Measurements from ENCODE around the gene TMEM62. TPM values are rescaled to one million over a fixed set of nuclear protein-coding genes. Genes with fewer than 3 reads are reported as not detected.
A peak's percentile ranks its signal among the peaks of the same experiment; 100 is the strongest.

TMEM62 gene
- polyA plus RNA-seq, 1 experiment = 4.2 TPM

GRCh38 chr15:43128980-43129335 lies 4.4 kb upstream of the TMEM62 start:
- TF ChIP-seq CTCF (IDR thresholded peaks at IDR 0.05; ENCODE audit: insufficient read depth, low read depth, low read length) = no peak
- POLR2A ChIA-PET = no interaction called here
- H3K27me3 ChIP-seq (ENCODE audit: control insufficient read depth, insufficient read depth, low read length) = no peaks in the 10 kb centered on the region
- no peaks in the 10 kb centered on the region for H3K36me3 ChIP-seq (ENCODE audit: control insufficient read depth, insufficient read depth, low read length)
- no peak for DNase-seq (ENCODE audit: low read depth)
- CTCF ChIA-PET = no interaction called here
- H3K4me3 ChIP-seq (ENCODE audit: low read depth, low read length) = no peak overlapping the region

GRCh38 chr15:43132830-43133429 lies 456 bp upstream of the TMEM62 start:
- ChIA-PET POLR2A (no interaction called here), CTCF (interaction anchor here (0.5 kb wide), 1 partner anchor 9 kb away, joined by 4 read pairs; no protein-coding TSS in a partner anchor)
- Histone ChIP-seq H3K4me3 (ENCODE audit: low read depth, low read length) (peak overlapping the region; percentile 62), H3K36me3 (ENCODE audit: control insufficient read depth, insufficient read depth, low read length) (no peaks in the 10 kb centered on the region; the same call in 1 of the 2 replicates), H3K27me3 (ENCODE audit: control insufficient read depth, insufficient read depth, low read length) (no peaks in the 10 kb centered on the region)
- TF ChIP-seq CTCF (IDR thresholded peaks at IDR 0.05; ENCODE audit: insufficient read depth, low read depth, low read length) = no peak
- no peak for DNase-seq (ENCODE audit: low read depth)

GRCh38 chr15:43134157-43134635 lies 810 bp downstream of the TMEM62 start:
- ChIA-PET CTCF (interaction anchor here (1.2 kb wide), 1 partner anchor 91 kb away, joined by 3 read pairs; no protein-coding TSS in a partner anchor), POLR2A (no interaction called here)
- Histone ChIP-seq H3K4me3 (ENCODE audit: low read depth, low read length) (peak overlapping the region; percentile 62), H3K27me3 (ENCODE audit: control insufficient read depth, insufficient read depth, low read length) (no peaks in the 10 kb centered on the region), H3K36me3 (ENCODE audit: control insufficient read depth, insufficient read depth, low read length) (no peaks in the 10 kb centered on the region; the same call in 1 of the 2 replicates)
- no peak for DNase-seq (ENCODE audit: low read depth)
- no peak for TF ChIP-seq CTCF (IDR thresholded peaks at IDR 0.05; ENCODE audit: insufficient read depth, low read depth, low read length)

GRCh38 chr15:43135351-43135750 lies 2.0 kb downstream of the TMEM62 start:
- POLR2A ChIA-PET = no interaction called here
- no peak overlapping the region for H3K4me3 ChIP-seq (ENCODE audit: low read depth, low read length)
- no peak for DNase-seq (ENCODE audit: low read depth)
- CTCF ChIA-PET = interaction anchor here (1.2 kb wide), 1 partner anchor 90 kb away, joined by 3 read pairs; no protein-coding TSS in a partner anchor
- TF ChIP-seq CTCF (IDR thresholded peaks at IDR 0.05; ENCODE audit: insufficient read depth, low read depth, low read length) = no peak
- no peaks in the 10 kb centered on the region for H3K27me3 ChIP-seq (ENCODE audit: control insufficient read depth, insufficient read depth, low read length)
- H3K36me3 ChIP-seq (ENCODE audit: control insufficient read depth, insufficient read depth, low read length) = no peaks in the 10 kb centered on the region; the same call in 1 of the 2 replicates

- CTCF ChIA-PET = no interaction called here
- no peaks in the 10 kb centered on the region for H3K27me3 ChIP-seq (ENCODE audit: control insufficient read depth, insufficient read depth, low read length)
- peaks cover 1% of the 10 kb centered on the region; the same call in 1 of the 2 replicates for H3K36me3 ChIP-seq (ENCODE audit: control insufficient read depth, insufficient read depth, low read length)
- no peak for DNase-seq (ENCODE audit: low read depth)
- no peak overlapping the region for H3K4me3 ChIP-seq (ENCODE audit: low read depth, low read length)
- POLR2A ChIA-PET = no interaction called here
- TF ChIP-seq CTCF (IDR thresholded peaks at IDR 0.05; ENCODE audit: insufficient read depth, low read depth, low read length) = no peak
Measured at GRCh38 chr15:43143203-43143941, 10.0 kb downstream of the TMEM62 start.
